Measurements from ENCODE around the gene HMGB1. TPM values are rescaled to one million over a fixed set of nuclear protein-coding genes. Genes with fewer than 3 reads are reported as not detected.
A peak's percentile ranks its signal among the peaks of the same experiment; 100 is the strongest.

HMGB1 gene
- 100 to 1,000 TPM; 296 to 498 TPM for total RNA-seq
- 100 to 1,000 TPM; 671 to 749 TPM for polyA plus RNA-seq (ENCODE audit: insufficient read length in 2 of 2)
- long read RNA-seq, donor 1, full-length matches to known transcripts, result 402 of 773 reads
- long read RNA-seq, donor 1, partial matches to known transcripts, result 318 of 773 reads
- long read RNA-seq, donor 1, other reads (novel, unspliced or antisense), result 53 of 773 reads
- long read RNA-seq, donor 2, full-length matches to known transcripts, result 87 of 267 reads
- long read RNA-seq, donor 2, partial matches to known transcripts, result 180 of 267 reads
- long read RNA-seq, donor 2, other reads (novel, unspliced or antisense), result 0 of 267 reads
- long read RNA-seq, donor 3, full-length matches to known transcripts, result 173 of 501 reads
- long read RNA-seq, donor 3, partial matches to known transcripts, result 328 of 501 reads
- long read RNA-seq, donor 3, other reads (novel, unspliced or antisense), result 0 of 501 reads
- long read RNA-seq, donor 4, full-length matches to known transcripts, result 633 of 1,419 reads
- long read RNA-seq, donor 4, partial matches to known transcripts, result 774 of 1,419 reads
- long read RNA-seq, donor 4, other reads (novel, unspliced or antisense), result 12 of 1,419 reads

DNA sequence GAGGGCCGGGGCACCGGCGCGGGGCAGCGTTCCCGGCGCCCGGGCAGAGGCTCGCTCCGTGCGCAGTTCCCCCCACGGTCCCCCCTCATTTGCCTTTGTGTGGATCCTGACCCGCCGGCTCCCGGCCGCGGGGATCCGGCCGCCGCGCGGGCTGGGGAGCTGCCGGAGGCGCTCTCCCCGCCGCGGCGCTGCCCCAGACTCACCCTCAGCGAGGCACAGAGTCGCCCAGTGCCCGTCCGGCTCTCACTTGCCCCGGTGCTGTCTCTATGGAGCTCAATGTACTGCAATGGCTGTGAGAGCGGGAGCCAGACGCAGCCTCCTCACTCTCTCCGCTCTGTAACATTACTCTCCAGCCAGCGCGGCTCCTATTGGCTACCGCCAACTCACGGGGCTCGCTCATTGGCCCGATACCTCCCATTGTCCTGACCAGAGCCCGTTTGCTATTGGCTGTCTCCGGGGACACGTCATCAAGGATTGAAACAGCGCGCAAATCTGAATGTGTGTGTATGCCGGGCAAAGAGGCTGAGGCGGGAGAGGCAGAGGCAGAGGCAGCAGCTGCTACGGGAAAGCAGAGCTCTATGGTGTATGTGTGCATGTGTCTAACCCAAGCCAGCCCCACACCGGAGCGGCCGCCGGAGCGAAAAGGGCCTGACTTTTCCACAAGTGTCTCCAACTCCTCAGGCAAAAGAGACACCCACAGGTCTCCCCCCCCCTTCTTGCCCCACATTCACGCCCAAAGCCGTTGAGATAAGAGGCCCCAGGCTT, at the start of gene HMGB1:
TSS of gene HMGB1 (minus strand) at position 344 of the 765 bp plus-strand sequence. CDS start 2,256 bp downstream, outside the sequence.
- WGBS (ENCODE audit: insufficient coverage), result under 1% methylated on average over 56 of the region's 57 CpGs
- peak within 1 kb of the TSS; percentile 48 for H3K4me3 ChIP-seq (ENCODE audit: low read depth, low read length)
- peaks cover 6% of the 10 kb centered on the region for H3K4me1 ChIP-seq (ENCODE audit: control insufficient read depth, insufficient read depth, low read length)
- H3K36me3 ChIP-seq (ENCODE audit: control insufficient read depth, insufficient read depth, low read length), result no peaks in the 10 kb centered on the region
- no peaks in the 10 kb centered on the region for H3K9me3 ChIP-seq (ENCODE audit: control insufficient read depth, insufficient read depth, low read length)
- no peaks in the 10 kb centered on the region for H3K27me3 ChIP-seq (ENCODE audit: control insufficient read depth, insufficient read depth, low read length)
- DNase-seq (ENCODE audit: low read depth in 4 of 6, low spot score in 6 of 6), result peak; percentile 98 to 100 (median 99)
- peak within 1 kb of the TSS; percentile 86 for H3K27ac ChIP-seq (ENCODE audit: low read depth, low read length)

- no peak for DNase-seq (ENCODE audit: low read depth in 4 of 6, low spot score in 6 of 6)
- H3K27ac ChIP-seq (ENCODE audit: low read depth, low read length), result no peak overlapping the region
- no peaks in the 10 kb centered on the region for H3K9me3 ChIP-seq (ENCODE audit: control insufficient read depth, insufficient read depth, low read length)
- H3K27me3 ChIP-seq (ENCODE audit: control insufficient read depth, insufficient read depth, low read length), result no peaks in the 10 kb centered on the region
- H3K36me3 ChIP-seq (ENCODE audit: control insufficient read depth, insufficient read depth, low read length), result no peaks in the 10 kb centered on the region
- H3K4me1 ChIP-seq (ENCODE audit: control insufficient read depth, insufficient read depth, low read length), result no peaks in the 10 kb centered on the region
- no peak overlapping the region for H3K4me3 ChIP-seq (ENCODE audit: low read depth, low read length)
- WGBS (ENCODE audit: insufficient coverage), result no CpG with 5 or more reads among the region's 4 CpGs
Measured at GRCh38 chr13:30510811-30511371, 45.2 kb upstream of the HMGB1 start.

DNA sequence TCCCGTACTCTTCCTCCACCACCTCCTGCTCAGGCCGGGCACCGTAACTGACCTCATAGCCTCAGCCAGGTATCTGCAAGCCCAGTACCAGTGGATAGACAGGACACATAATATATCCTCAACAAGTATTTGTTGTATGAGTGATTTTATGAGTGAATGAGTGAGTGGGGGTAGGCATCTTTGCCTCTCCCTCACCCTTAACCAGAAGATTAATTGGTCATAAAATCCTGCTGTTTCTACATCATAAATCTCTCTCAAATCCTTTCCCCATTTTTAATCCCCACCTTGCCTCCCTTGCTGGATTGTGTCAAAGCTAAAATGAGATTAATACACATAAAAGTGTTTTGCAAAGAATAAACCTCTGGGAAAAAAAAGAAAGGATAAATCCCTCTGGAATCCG, 44.4 kb upstream of the HMGB1 start:
- H3K36me3 ChIP-seq (ENCODE audit: control insufficient read depth, insufficient read depth, low read length), result no peaks in the 10 kb centered on the region
- 100% methylated on average over 1 of the region's 4 CpGs for WGBS (ENCODE audit: insufficient coverage)
- no peaks in the 10 kb centered on the region for H3K4me1 ChIP-seq (ENCODE audit: control insufficient read depth, insufficient read depth, low read length)

GRCh38 chr13:30509254-30510050, 43.7 kb upstream of the HMGB1 start:
- DNase-seq (ENCODE audit: low read depth in 4 of 6, low spot score in 6 of 6), result no peak
- no peak overlapping the region for H3K27ac ChIP-seq (ENCODE audit: low read depth, low read length)
- H3K27me3 ChIP-seq (ENCODE audit: control insufficient read depth, insufficient read depth, low read length), result no peaks in the 10 kb centered on the region
- no peak overlapping the region for H3K4me3 ChIP-seq (ENCODE audit: low read depth, low read length)
- no peaks in the 10 kb centered on the region for H3K4me1 ChIP-seq (ENCODE audit: control insufficient read depth, insufficient read depth, low read length)
- 93% methylated on average over 4 of the region's 9 CpGs for WGBS (ENCODE audit: insufficient coverage)
- H3K36me3 ChIP-seq (ENCODE audit: control insufficient read depth, insufficient read depth, low read length), result no peaks in the 10 kb centered on the region
- no peaks in the 10 kb centered on the region for H3K9me3 ChIP-seq (ENCODE audit: control insufficient read depth, insufficient read depth, low read length)

More for the DNA sequence above, 44.4 kb upstream of the HMGB1 start:
- Histone ChIP-seq H3K4me3 (ENCODE audit: low read depth, low read length) (no peak overlapping the region), H3K9me3 (ENCODE audit: control insufficient read depth, insufficient read depth, low read length) (no peaks in the 10 kb centered on the region), H3K27me3 (ENCODE audit: control insufficient read depth, insufficient read depth, low read length) (no peaks in the 10 kb centered on the region), H3K27ac (ENCODE audit: low read depth, low read length) (no peak overlapping the region)
- DNase-seq (ENCODE audit: low read depth in 4 of 6, low spot score in 6 of 6), result no peak

- H3K4me1 ChIP-seq (ENCODE audit: control insufficient read depth, insufficient read depth, low read length), result no peaks in the 10 kb centered on the region
- no peaks in the 10 kb centered on the region for H3K27me3 ChIP-seq (ENCODE audit: control insufficient read depth, insufficient read depth, low read length)
- no peak overlapping the region for H3K4me3 ChIP-seq (ENCODE audit: low read depth, low read length)
- WGBS (ENCODE audit: insufficient coverage), result no CpG with 5 or more reads among the region's 1 CpG
- no peak overlapping the region for H3K27ac ChIP-seq (ENCODE audit: low read depth, low read length)
- no peaks in the 10 kb centered on the region for H3K36me3 ChIP-seq (ENCODE audit: control insufficient read depth, insufficient read depth, low read length)
- no peaks in the 10 kb centered on the region for H3K9me3 ChIP-seq (ENCODE audit: control insufficient read depth, insufficient read depth, low read length)
- no peak for DNase-seq (ENCODE audit: low read depth in 4 of 6, low spot score in 6 of 6)
Measured at GRCh38 chr13:30504081-30504480, 38.3 kb upstream of the HMGB1 start.

DNA sequence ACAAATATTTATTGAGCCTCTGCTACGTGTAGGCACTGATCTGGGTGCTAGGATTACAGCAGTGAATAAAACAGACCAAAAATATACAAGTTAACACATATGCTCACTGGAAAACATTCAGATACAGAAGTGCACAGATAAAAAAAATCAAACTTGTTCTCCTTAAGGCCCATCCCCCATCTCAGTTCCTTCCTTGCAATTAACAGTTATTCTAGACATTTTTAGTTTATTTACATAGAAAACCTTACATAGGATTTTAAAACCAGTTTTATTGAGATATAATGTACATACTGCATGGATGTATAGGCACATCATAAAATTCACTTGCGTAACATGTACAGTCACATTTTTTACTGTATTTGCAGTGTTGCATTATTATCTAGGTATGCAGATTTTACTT, 36.5 kb upstream of the HMGB1 start:
- Histone ChIP-seq H3K4me3 (ENCODE audit: low read depth, low read length) (no peak overlapping the region), H3K36me3 (ENCODE audit: control insufficient read depth, insufficient read depth, low read length) (no peaks in the 10 kb centered on the region), H3K27ac (ENCODE audit: low read depth, low read length) (no peak overlapping the region), H3K9me3 (ENCODE audit: control insufficient read depth, insufficient read depth, low read length) (no peaks in the 10 kb centered on the region), H3K27me3 (ENCODE audit: control insufficient read depth, insufficient read depth, low read length) (no peaks in the 10 kb centered on the region), H3K4me1 (ENCODE audit: control insufficient read depth, insufficient read depth, low read length) (no peaks in the 10 kb centered on the region)
- no peak for DNase-seq (ENCODE audit: low read depth in 4 of 6, low spot score in 6 of 6)
- no CpG with 5 or more reads among the region's 2 CpGs for WGBS (ENCODE audit: insufficient coverage)

DNA sequence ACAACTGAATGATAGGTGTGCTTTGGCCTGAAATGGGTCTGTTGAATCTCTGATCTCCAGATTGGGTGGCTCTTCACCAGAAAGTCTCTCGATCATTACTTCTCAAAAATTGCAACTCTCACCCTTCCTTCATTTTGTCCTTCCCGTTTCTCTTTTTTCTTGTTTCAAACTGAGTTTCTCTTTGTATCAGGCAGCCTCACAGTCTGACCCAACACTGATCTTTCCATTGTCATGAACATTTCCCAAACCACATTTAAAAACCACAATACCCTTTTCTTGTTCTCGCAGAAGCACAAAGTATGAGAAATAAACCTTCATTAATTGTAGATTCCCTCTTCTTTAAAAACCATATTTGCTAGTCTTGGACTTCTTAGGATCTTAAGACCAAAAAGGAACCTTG, 33.6 kb upstream of the HMGB1 start:
- DNase-seq (ENCODE audit: low read depth in 4 of 6, low spot score in 6 of 6), result no peak
- no peaks in the 10 kb centered on the region for H3K27me3 ChIP-seq (ENCODE audit: control insufficient read depth, insufficient read depth, low read length)
- no peaks in the 10 kb centered on the region for H3K9me3 ChIP-seq (ENCODE audit: control insufficient read depth, insufficient read depth, low read length)
- WGBS (ENCODE audit: insufficient coverage), result 94% methylated on average over 2 of the region's 3 CpGs
- no peaks in the 10 kb centered on the region for H3K36me3 ChIP-seq (ENCODE audit: control insufficient read depth, insufficient read depth, low read length)
- no peak overlapping the region for H3K27ac ChIP-seq (ENCODE audit: low read depth, low read length)
- no peak overlapping the region for H3K4me3 ChIP-seq (ENCODE audit: low read depth, low read length)
- H3K4me1 ChIP-seq (ENCODE audit: control insufficient read depth, insufficient read depth, low read length), result no peaks in the 10 kb centered on the region

DNA sequence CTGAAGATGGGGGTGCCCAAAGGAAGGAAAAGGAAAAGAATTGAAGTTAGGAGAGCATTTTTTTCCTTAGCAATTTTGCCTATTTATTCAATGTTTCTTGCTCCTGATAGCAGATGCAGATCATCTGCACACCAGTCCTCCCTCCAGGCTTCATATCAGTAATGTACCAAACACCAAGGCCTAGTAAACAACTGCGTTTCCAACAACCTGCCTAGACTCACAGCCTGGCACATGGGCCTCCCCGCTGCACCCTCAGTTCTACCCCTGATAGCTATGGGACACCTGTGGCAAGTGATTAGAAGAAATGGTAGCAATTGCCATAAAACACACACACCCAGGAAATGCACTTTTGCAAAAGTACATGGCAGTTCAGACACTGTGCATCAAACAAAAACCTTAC, 30.4 kb upstream of the HMGB1 start:
- H3K27ac ChIP-seq (ENCODE audit: low read depth, low read length), result no peak overlapping the region
- no peaks in the 10 kb centered on the region for H3K4me1 ChIP-seq (ENCODE audit: control insufficient read depth, insufficient read depth, low read length)
- no CpG with 5 or more reads among the region's 2 CpGs for WGBS (ENCODE audit: insufficient coverage)
- no peak for DNase-seq (ENCODE audit: low read depth in 4 of 6, low spot score in 6 of 6)
- H3K27me3 ChIP-seq (ENCODE audit: control insufficient read depth, insufficient read depth, low read length), result no peaks in the 10 kb centered on the region
- no peak overlapping the region for H3K4me3 ChIP-seq (ENCODE audit: low read depth, low read length)
- H3K36me3 ChIP-seq (ENCODE audit: control insufficient read depth, insufficient read depth, low read length), result no peaks in the 10 kb centered on the region
- no peaks in the 10 kb centered on the region for H3K9me3 ChIP-seq (ENCODE audit: control insufficient read depth, insufficient read depth, low read length)

GRCh38 chr13:30495746-30496145, 30.0 kb upstream of the HMGB1 start:
- H3K4me1 ChIP-seq (ENCODE audit: control insufficient read depth, insufficient read depth, low read length), result no peaks in the 10 kb centered on the region
- no peak overlapping the region for H3K27ac ChIP-seq (ENCODE audit: low read depth, low read length)
- DNase-seq (ENCODE audit: low read depth in 4 of 6, low spot score in 6 of 6), result no peak
- WGBS (ENCODE audit: insufficient coverage), result 100% methylated on average over 1 of the region's 2 CpGs
- no peaks in the 10 kb centered on the region for H3K36me3 ChIP-seq (ENCODE audit: control insufficient read depth, insufficient read depth, low read length)
- H3K9me3 ChIP-seq (ENCODE audit: control insufficient read depth, insufficient read depth, low read length), result no peaks in the 10 kb centered on the region
- H3K27me3 ChIP-seq (ENCODE audit: control insufficient read depth, insufficient read depth, low read length), result no peaks in the 10 kb centered on the region
- H3K4me3 ChIP-seq (ENCODE audit: low read depth, low read length), result no peak overlapping the region
